Endothelial cell of umbilical vein (primary cell): Measurements from ENCODE around the gene UROC1.

Source experiments
- CTCF ChIP-seq, 2 donors: IDR thresholded peaks; 1 replicate in 1 of 2; 2 replicates in 1 of 2; pipeline ENCODE4 v1.5.1; 2011; ENCODE audit warnings: low read length in 2 of 2, mild to moderate bottlenecking in 2 of 2, moderate library complexity in 2 of 2, control low read depth in 1 of 2, inconsistent platforms in 1 of 2, low read depth in 1 of 2; ENCODE audit not compliant: insufficient read depth in 1 of 2; ENCODE audit errors: extremely low read depth in 1 of 2
- EZH2 ChIP-seq: IDR thresholded peaks from 2 replicates; pipeline ENCODE4 v1.6.1; 2012; ENCODE audit warnings: borderline replicate concordance, low read depth, mild to moderate bottlenecking, moderate library complexity, low read length, inconsistent platforms; ENCODE audit not compliant: severe bottlenecking
- MYC ChIP-seq: IDR thresholded peaks from one replicate; pipeline ENCODE4 v1.6.1; 2011; ENCODE audit warnings: mild to moderate bottlenecking, low read depth, low read length
- POLR2A ChIP-seq: IDR thresholded peaks from 2 replicates; pipeline ENCODE4 v1.6.1; 2012; ENCODE audit warnings: low read depth, mild to moderate bottlenecking, control low read depth, low read length

- TF ChIP-seq POLR2A = no peak
- no peak for TF ChIP-seq CTCF (IDR thresholded peaks at IDR 0.05; ENCODE audit: extremely low read depth in 1 of 2, insufficient read depth in 1 of 2, low read depth in 1 of 2, low read length in 2 of 2)
- TF ChIP-seq EZH2 = no peak
- TF ChIP-seq MYC = no peak
These were observed 52.6 kb downstream of the UROC1 start for GRCh38 chr3:126464997-126465396.
